ENCODE data around the gene LGALS3BP. TPM values are rescaled to one million over a fixed set of nuclear protein-coding genes. Genes with fewer than 3 reads are reported as not detected.

Gene LGALS3BP
- total and polyA plus RNA-seq, 2 of the 13 experiments (the other 11 are each of a cell fraction or from before 2014, with no cell fraction given), result 137 to 332 TPM

DNA sequence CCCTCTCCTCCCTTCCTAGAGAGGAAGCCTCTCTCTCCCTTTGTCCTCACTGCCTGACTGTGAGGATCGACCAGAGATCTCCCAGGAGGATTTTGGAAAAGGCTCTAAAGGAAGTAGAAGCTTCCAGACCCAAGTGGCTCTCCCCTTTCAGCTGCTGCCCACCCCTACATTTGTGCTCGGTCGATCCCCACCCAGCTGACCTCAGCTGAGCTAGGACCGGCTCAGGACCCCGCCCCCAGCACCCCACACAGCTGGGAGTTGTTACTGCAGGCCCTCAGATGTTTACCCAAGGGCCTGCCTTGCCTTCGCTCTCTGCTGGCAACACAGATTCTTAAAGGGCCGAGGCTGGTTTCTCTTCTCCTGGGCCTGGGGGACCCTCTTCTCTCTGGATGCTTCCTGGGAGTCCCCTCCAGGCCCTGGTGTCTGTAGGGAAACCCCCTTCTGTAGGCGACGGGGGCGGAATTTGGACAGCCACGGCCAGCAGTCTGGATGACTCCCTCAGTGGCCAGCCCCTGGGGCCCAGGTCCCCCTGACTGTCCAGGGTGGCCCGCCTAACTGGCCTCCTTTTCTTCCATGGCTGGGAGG, 27.7 kb downstream of the LGALS3BP start (continued):
- TF ChIP-seq ZNF414 (CRISPR knock-in tag; IDR thresholded peaks at IDR 0.05) (no peak), ESRRA (CRISPR knock-in tag; IDR thresholded peaks at IDR 0.05; ENCODE audit: low read depth) (no peak)

GRCh38 chr17:78950870-78951269, 28.9 kb downstream of the LGALS3BP start:
- Histone ChIP-seq H3K4me3 (replicated peaks in 1 of 3; ENCODE audit: insufficient read depth in 1 of 3, low read depth in 2 of 3, low read length in 3 of 3) (no peak overlapping the region), H3K27ac (ENCODE audit: extremely low read length, insufficient read depth, low read length) (no peak overlapping the region), H3K9ac (ENCODE audit: insufficient read depth, low read depth, low read length) (no peak overlapping the region), H3K4me1 (ENCODE audit: insufficient read depth, low read length) (peaks cover 47% of the 10 kb centered on the region), H3K27me3 (ENCODE audit: control insufficient read depth in 1 of 2, insufficient read depth in 2 of 2, low read length in 2 of 2) (peaks cover 5 to 27% of the 10 kb centered on the region in 2 experiments; a peak in 4 of 5 replicates), H3K9me3 (ENCODE audit: low read length) (peaks cover 18% of the 10 kb centered on the region), H3K79me2 (ENCODE audit: insufficient read depth, low read length) (no peaks in the 10 kb centered on the region), H2AFZ (ENCODE audit: low read length) (no peak overlapping the region), H3K36me3 (replicated peaks in 1 of 2; ENCODE audit: control insufficient read depth in 1 of 2, insufficient read depth in 2 of 2, low read length in 2 of 2) (no peaks in the 10 kb centered on the region), H4K20me1 (ENCODE audit: insufficient read depth, low read length) (no peaks in the 10 kb centered on the region), H3K4me2 (ENCODE audit: low read depth, low read length) (no peak overlapping the region)
- in situ Hi-C loops (cut with HindIII; ENCODE audit: extremely low pct_ligation_motif_present, low pct_unique_long_range_greater_than_20kb) (no loop called here), intact Hi-C loops (cut with micrococcal nuclease; ENCODE audit: unreplicated experiment) (no loop called here)
- peak; percentile 100 for TF ChIP-seq ZNF331 (CRISPR knock-in tag; IDR thresholded peaks at IDR 0.05)
- TF ChIP-seq, protein P1, sequence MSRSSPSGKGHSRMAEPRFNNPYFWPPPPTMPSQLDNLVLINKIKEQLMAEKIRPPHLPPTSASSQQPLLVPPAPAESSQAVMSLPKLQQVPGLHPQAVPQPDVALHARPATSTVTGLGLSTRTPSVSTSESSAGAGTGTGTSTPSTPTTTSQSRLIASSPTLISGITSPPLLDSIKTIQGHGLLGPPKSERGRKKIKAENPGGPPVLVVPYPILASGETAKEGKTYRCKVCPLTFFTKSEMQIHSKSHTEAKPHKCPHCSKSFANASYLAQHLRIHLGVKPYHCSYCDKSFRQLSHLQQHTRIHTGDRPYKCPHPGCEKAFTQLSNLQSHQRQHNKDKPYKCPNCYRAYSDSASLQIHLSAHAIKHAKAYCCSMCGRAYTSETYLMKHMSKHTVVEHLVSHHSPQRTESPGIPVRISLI (CRISPR knock-in tag; IDR thresholded peaks at IDR 0.05; ENCODE audit: borderline replicate concordance), result no peak
- TF ChIP-seq SETDB1 (CRISPR knock-in tag; IDR thresholded peaks at IDR 0.05; ENCODE audit: borderline replicate concordance), result peak; percentile 79; the same call in 1 of the 2 replicates
- DNase-seq (ENCODE audit: low spot score) (no peak), ATAC-seq (no peak), FAIRE-seq (no peak)
- no TSS peak for BruUV-seq (replicated peaks)
- CTCF ChIA-PET (ENCODE audit: low intra/inter-chr PET ratio, low total read pairs), result no interaction called here
- POLR2A ChIA-PET, result interaction anchor here (3.4 kb wide), 1 partner anchor 11 kb away, joined by 20 read pairs; no protein-coding TSS in a partner anchor
- WGBS (ENCODE audit: low lambda C conversion rate), result 50% methylated on average over 2 of the region's 2 CpGs

Data from HepG2 (cell line).